AG08396 (cell line): ENCODE measurements around the gene IGF2BP3.
"Not testable (repeated sequence)": the region's sequence is repeated elsewhere in the genome, so short reads cannot be mapped to it uniquely, and the experiment has no call there.

ENCODE experiments used
- DNase-seq: peaks from one replicate; pipeline ENCODE4 v3.0.0; 2012; ENCODE audit warnings: low spot score, mixed read lengths

The IGF2BP3 gene

DNA sequence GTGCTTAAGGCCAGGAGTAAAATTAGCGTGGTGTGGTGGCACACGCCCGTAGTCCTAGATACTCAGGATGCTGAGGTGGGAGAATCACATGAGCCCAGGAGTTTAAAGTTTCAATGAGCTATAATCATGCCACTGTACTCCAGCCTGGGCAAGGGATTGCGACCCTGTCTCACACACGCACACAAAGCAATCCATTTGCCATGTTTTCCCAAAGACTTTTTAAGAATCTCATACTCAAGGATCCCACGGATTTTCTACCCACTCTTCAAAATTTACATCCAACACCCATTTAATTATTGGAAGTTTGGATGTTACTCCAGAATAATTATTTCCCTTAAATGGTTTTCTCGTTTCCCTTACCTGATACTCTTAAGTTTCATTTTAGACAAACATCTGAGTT is 47.9 kb downstream of the IGF2BP3 start:
- no peak for DNase-seq

DNA sequence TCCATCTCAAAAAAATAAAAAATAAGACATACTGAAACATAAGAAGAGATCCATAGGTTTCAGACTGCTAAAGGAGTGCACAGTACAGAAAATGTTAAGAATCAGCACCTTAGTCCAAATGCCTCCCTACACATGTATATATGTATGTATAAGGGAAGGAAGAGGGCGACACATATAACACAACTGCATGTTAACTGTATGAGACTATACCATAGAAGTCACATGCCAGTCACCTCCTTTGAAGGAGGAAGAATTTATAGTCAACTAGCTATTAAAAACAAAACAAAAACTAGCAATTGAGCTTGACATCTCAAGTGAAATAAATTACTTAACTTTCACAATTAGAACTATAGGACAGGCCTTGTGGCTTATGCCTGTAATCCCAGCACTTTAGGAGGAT is 50.4 kb downstream of the IGF2BP3 start:
- no peak for DNase-seq

- no peak for DNase-seq
These were observed 51.1 kb downstream of the IGF2BP3 start for GRCh38 chr7:23419160-23419559.

GRCh38 chr7:23418046-23418445 is 52.2 kb downstream of the IGF2BP3 start:
- no peak for DNase-seq

GRCh38 chr7:23415198-23415597 is 55.1 kb downstream of the IGF2BP3 start:
- no peak for DNase-seq

- no peak for DNase-seq
These were observed 59.7 kb downstream of the IGF2BP3 start for GRCh38 chr7:23410446-23411183.

DNA sequence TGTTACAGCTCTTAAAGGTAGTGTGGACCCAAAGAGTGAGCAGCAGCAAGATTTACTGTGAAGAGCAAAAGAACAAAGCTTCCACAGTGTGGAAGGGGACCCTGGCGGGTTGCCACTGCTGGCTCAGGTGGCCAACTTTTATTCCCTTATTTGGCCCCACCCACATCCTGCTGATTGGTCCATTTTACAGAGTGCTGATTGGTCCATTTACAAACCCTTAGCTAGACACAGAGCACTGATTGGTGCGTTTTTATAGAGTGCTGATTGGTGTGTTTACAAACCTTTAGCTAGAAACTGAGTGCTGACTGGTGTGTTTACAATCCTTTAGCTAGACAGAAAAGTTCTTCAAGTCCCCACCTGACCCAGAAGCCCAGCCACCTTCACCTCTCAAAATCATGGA is 63.7 kb downstream of the IGF2BP3 start:
- DNase-seq = not testable (repeated sequence)

DNA sequence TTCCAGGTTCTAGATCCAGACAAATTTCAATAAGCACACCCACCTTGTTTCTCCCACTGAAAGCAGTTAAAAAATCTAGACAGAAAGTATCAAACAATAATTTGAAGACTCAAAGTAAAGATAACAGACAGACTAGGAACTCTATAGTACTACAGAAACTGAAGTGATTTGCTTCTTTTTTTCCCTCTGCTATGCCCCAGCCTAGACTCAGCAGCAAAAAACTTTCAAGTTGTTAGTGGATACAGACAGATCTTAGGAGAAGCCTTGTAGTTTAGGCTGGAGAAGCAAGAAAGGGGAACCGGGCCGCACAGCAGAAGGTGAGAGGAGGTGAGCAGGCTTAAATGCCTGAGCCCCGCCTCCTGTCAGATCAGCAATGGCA is 65.1 kb downstream of the IGF2BP3 start:
- DNase-seq = no peak

DNA sequence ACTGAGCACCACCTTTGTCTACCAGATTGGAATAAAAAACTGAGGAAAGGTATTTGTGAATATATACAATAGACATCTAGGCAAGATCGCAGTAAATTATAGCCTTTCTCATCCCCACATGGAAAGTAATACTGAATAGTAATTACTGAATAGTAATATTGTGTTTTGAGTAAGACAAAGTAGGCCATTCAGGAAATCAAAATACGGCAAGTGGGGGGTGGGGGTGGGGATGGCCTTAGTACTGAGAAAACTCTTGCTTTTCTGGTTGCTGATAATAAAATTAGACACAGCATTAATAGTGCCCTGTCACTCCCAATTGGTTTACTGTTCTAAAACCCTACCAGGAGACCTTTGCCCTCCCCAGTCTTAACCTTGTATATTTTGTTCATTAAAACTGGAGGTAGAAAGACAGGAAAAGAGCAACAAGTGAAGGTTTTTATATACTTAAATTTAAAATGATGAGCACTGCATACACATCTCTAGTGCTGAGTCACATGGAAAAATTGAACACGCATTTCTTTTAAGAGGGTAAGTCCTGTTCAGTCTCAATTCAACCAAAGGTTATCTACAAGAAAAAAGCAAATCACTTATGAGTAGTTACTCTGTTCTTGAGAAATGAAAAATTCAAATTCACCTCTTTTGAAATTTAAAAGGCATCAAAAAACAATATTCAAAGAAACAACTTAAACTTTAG is 65.6 kb downstream of the IGF2BP3 start:
- DNase-seq = no peak

- no peak for DNase-seq
These were observed 66.3 kb downstream of the IGF2BP3 start for GRCh38 chr7:23403970-23404369.

DNA sequence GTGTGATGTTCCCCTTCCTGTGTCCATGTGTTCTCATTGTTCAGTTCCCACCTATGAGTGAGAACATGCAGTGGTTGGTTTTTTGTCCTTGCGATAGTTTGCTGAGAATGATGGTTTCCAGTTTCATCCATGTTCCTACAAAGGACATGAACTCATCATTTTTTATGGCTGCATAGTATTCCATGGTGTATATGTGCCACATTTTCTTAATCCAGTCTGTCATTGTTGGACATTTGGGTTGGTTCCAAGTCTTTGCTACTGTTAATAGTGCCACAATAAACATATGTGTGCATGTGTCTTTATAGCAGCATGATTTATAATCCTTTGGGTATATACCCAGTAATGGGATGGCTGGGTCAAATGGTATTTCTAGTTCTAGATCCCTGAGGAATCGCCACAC is 72.2 kb downstream of the IGF2BP3 start:
- not testable (repeated sequence) for DNase-seq

DNA sequence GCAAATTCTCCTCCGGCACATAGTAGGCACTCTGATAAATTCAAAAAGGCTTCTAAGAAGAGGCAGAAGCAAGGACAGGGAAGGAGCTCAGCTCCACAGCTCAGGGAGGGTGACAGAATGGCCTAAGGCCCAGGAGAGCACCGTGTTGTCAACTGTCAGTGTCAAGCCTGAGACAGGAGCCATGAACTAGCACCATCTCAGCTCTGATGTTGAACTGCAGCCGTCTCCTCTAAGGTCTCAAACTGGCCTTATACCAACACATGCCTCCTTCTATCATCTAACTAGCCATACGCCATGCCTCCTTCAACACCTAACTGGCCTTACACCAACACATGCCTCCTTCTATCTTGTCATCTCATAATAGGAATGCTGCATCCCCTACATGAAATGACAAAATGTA is 73.0 kb downstream of the IGF2BP3 start:
- no peak for DNase-seq

GRCh38 chr7:23396222-23397015 is 73.9 kb downstream of the IGF2BP3 start:
- DNase-seq = no peak

DNA sequence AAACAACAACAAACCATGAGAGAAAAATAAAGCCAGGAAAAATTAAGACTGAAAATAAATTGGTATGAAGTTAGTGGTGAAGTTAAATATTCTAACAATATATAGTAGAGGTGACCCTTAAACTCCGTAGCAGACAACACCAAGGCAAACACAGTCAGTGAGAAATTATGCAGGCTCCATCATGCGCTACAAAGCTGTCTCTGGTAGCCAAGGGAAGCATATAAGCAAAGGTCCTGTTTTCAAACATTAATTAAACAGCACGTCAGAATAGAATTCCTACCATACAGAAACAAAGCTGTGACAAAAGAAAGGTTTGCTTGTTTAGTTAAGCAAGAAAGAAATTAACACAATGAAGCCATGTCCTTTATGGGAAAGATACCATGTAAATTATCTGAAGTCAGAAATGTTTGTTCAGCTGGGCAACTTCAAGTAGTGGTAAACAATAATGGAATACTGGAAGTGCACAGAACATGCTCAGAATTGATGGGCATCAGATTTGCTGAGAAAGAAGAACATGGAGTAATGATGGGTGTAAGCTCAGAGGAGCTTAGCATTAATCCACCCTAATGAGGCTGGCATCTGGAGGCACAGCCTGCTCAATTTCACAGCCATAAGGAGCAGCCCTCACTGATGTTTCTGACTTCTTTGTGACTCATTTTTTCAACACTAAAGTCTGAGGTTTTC is 75.7 kb downstream of the IGF2BP3 start:
- DNase-seq = no peak

DNA sequence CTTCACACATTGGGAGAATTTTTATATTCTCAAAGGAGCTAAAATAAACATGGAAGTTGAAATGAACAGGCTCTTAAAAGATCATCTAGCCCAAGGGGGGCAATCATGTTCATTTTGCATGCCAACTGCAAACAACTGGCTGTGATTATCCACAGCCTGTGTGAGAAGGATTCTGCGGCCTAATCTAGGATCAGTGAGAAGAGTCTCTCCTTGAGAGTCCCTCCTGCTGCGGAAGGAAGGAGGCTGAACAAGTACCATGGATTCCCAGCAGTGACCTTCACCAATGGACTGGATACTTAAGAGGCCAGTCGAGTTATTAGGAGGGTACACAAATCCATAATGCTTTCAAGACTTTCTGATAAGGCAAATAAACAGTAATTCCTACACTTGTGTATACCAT is 76.7 kb downstream of the IGF2BP3 start:
- DNase-seq = no peak

- no peak for DNase-seq
These were observed 80.6 kb downstream of the IGF2BP3 start for GRCh38 chr7:23389701-23390100.

- no peak for DNase-seq
These were observed 82.7 kb downstream of the IGF2BP3 start for GRCh38 chr7:23387583-23387982.

GRCh38 chr7:23385140-23385539 is 85.2 kb downstream of the IGF2BP3 start:
- DNase-seq = no peak

DNA sequence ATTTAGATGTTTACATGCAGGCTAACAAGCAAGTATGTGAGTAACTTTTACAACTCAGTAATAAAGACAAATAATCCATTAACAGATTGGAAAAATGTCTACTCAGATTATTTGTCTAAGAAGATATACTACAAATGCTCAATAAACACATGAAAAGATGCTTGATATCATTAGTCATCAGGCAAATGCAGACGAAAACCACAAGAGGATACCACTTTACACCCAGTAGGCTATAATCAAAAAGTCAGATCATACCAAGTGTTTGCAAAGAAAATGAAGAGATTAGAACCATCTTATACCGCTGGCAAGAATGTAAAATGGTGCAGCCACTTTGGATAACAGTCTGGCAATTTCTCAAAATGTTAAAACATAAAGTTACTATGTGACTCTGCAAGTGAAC is 87.1 kb downstream of the IGF2BP3 start:
- DNase-seq = no peak

- no peak for DNase-seq
These were observed 89.3 kb downstream of the IGF2BP3 start for GRCh38 chr7:23380961-23381360.

DNA sequence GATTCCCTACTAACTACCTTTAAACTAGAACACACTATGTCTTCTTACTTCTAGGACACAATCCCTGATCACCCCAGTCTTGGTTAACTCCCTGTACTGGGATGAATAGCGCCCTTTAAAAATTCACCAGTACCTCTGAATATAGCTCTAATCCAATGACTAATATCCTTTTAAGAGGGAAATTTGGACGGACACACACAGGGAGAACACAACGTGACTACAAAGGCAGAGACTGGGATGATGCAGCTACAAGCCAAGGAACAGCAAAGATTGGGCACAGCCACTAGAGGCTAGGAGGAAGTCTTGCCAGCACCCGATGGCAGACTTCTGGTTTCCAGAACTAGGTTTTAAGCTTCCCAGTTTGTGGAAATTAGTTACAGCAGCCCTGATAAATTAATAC is 89.7 kb downstream of the IGF2BP3 start:
- DNase-seq = no peak

GRCh38 chr7:23378996-23379395 is 91.3 kb downstream of the IGF2BP3 start:
- DNase-seq = no peak
